WTC11 (cell line): ENCODE data around the gene CDC16. TPM values are rescaled to one million over a fixed set of nuclear protein-coding genes. Genes with fewer than 3 reads are reported as not detected.

Source experiments
- ATAC-seq: fragments of 200-7000 bp; cut with Tn5 transposase; 2 replicates; pipeline ENCODE4 v1.10.0; 2021; ENCODE audit warnings: mild to moderate bottlenecking, moderate library complexity
- CTCF ChIA-PET: fragments of 300-600 bp; sonication (Branson Sonifier 250); formaldehyde crosslinking; loops from one replicate; lab custom pipeline; 2021; ENCODE audit warnings: antibody characterized with exemption; lab: Charles Lee
- POLR2A ChIA-PET: fragments of 350-600 bp; sonication (Branson Sonifier 250); formaldehyde crosslinking; loops from one replicate; lab custom pipeline; 2021; ENCODE audit warnings: antibody characterized with exemption; lab: Charles Lee
- DNase-seq: peaks from one replicate; pipeline ENCODE4 v3.0.0; 2021; ENCODE audit warnings: low spot score
- H3K27ac Mint-ChIP-seq: 2 replicates; pipeline ENCODE4 v1.8.0; 2021; ENCODE audit warnings: mixed read lengths
- H3K27me3 Mint-ChIP-seq: 2 replicates; pipeline ENCODE4 v1.8.0; 2021; ENCODE audit warnings: low read depth, mild to moderate bottlenecking, moderate library complexity, mixed read lengths
- H3K36me3 Mint-ChIP-seq: 2 replicates; pipeline ENCODE4 v1.8.0; 2021; ENCODE audit warnings: mixed read lengths
- H3K4me1 Mint-ChIP-seq: 2 replicates; pipeline ENCODE4 v1.8.0; 2022; ENCODE audit warnings: mixed read lengths
- H3K4me3 Mint-ChIP-seq: 2 replicates; pipeline ENCODE4 v1.8.0; 2021; ENCODE audit warnings: mild to moderate bottlenecking, moderate library complexity, mixed read lengths
- H3K9me3 Mint-ChIP-seq: 2 replicates; pipeline ENCODE4 v1.8.0; 2021; ENCODE audit warnings: mixed read lengths
- AR ChIP-seq: fragments of 250-450 bp; sonication (Bioruptor Pico); IDR thresholded peaks from 2 replicates; pipeline ENCODE4 v1.9.0; 2021; ENCODE audit warnings: mild to moderate bottlenecking
- ATF2 ChIP-seq: sonication (generic); formaldehyde crosslinking; IDR thresholded peaks from 2 replicates; pipeline ENCODE4 v1.8.1; 2022; ENCODE audit warnings: low read depth, missing genetic modification reagents, borderline replicate concordance
- CDX4 ChIP-seq: fragments of 250-450 bp; sonication (Bioruptor Pico); IDR thresholded peaks from 2 replicates; pipeline ENCODE4 v1.9.0; 2021; ENCODE audit warnings: moderate library complexity, mild to moderate bottlenecking, inconsistent platforms, borderline replicate concordance
- ELF4 ChIP-seq: sonication (generic); formaldehyde crosslinking; IDR thresholded peaks from 2 replicates; pipeline ENCODE4 v1.8.1; 2022; ENCODE audit warnings: low read depth, mild to moderate bottlenecking, moderate library complexity, missing genetic modification reagents
- EMX1 ChIP-seq: fragments of 250-450 bp; sonication (Bioruptor Pico); IDR thresholded peaks from 2 replicates; pipeline ENCODE4 v1.8.0; 2021; ENCODE audit warnings: mild to moderate bottlenecking
- ESRRA ChIP-seq: sonication (generic); formaldehyde crosslinking; IDR thresholded peaks from 2 replicates; pipeline ENCODE4 v1.8.1; 2022; ENCODE audit warnings: mild to moderate bottlenecking, missing genetic modification reagents, borderline replicate concordance
- FOXP1 ChIP-seq: sonication (generic); formaldehyde crosslinking; IDR thresholded peaks from 2 replicates; pipeline ENCODE4 v1.8.0; 2022; ENCODE audit warnings: missing genetic modification reagents, mild to moderate bottlenecking, moderate library complexity, borderline replicate concordance
- HMGA2 ChIP-seq: fragments of 250-450 bp; sonication (Bioruptor Pico); IDR thresholded peaks from 2 replicates; pipeline ENCODE4 v1.4.0; 2021; ENCODE audit warnings: mild to moderate bottlenecking, moderate library complexity
- HMGXB4 ChIP-seq: sonication (generic); formaldehyde crosslinking; IDR thresholded peaks from 2 replicates; pipeline ENCODE4 v1.8.1; 2023; ENCODE audit warnings: mild to moderate bottlenecking, moderate library complexity, missing genetic modification reagents
- KAT7 ChIP-seq: sonication (generic); formaldehyde crosslinking; IDR thresholded peaks from 2 replicates; pipeline ENCODE4 v1.8.1; 2023; ENCODE audit warnings: missing genetic modification reagents, mild to moderate bottlenecking, borderline replicate concordance
- MLX ChIP-seq: sonication (generic); formaldehyde crosslinking; IDR thresholded peaks from 2 replicates; pipeline ENCODE4 v1.8.1; 2023; ENCODE audit warnings: mild to moderate bottlenecking, missing genetic modification reagents, moderate library complexity
- NFYB ChIP-seq: sonication (generic); formaldehyde crosslinking; conservative IDR thresholded peaks from 2 replicates; pipeline ENCODE4 v1.8.0; 2022; ENCODE audit warnings: low read depth, missing genetic modification reagents
- OVOL2 ChIP-seq: fragments of 250-450 bp; sonication (Bioruptor Pico); IDR thresholded peaks from 2 replicates; pipeline ENCODE4 v1.9.0; 2021; ENCODE audit warnings: mild to moderate bottlenecking, borderline replicate concordance
- RELA ChIP-seq: sonication (generic); formaldehyde crosslinking; IDR thresholded peaks from 2 replicates; pipeline ENCODE4 v1.8.1; 2022; ENCODE audit warnings: missing genetic modification reagents, mild to moderate bottlenecking, borderline replicate concordance
- TCF7 ChIP-seq: sonication (generic); formaldehyde crosslinking; IDR thresholded peaks from 2 replicates; pipeline ENCODE4 v1.8.0; 2022; ENCODE audit warnings: mild to moderate bottlenecking, low read depth, missing genetic modification reagents, moderate library complexity
- USF1 ChIP-seq: sonication (generic); formaldehyde crosslinking; IDR thresholded peaks from 2 replicates; pipeline ENCODE4 v1.8.0; 2022; ENCODE audit warnings: mild to moderate bottlenecking, missing genetic modification reagents
- ZBTB21 ChIP-seq: sonication (generic); formaldehyde crosslinking; IDR thresholded peaks from 2 replicates; pipeline ENCODE4 v1.8.1; 2023; ENCODE audit warnings: mild to moderate bottlenecking, missing genetic modification reagents, borderline replicate concordance
- ZNF263 ChIP-seq: sonication (generic); formaldehyde crosslinking; IDR thresholded peaks from 2 replicates; pipeline ENCODE4 v1.8.1; 2022; ENCODE audit warnings: low read depth, mild to moderate bottlenecking, moderate library complexity, missing genetic modification reagents
- ZSCAN18 ChIP-seq: fragments of 250-450 bp; sonication (Bioruptor Pico); IDR thresholded peaks from 2 replicates; pipeline ENCODE4 v2.1.2; 2022; ENCODE audit warnings: mild to moderate bottlenecking, moderate library complexity
- total RNA-seq: library from RNA; stranded (reverse); gene quantifications from 3 replicates; pipeline ENCODE4 v1.2.3, GENCODE V29; 2021

CDC16 gene
- total RNA-seq, 1 experiment from 2014 or later: 73.5 TPM

- TF ChIP-seq EMX1 (CRISPR knock-in tag) (no peak), ELF4 (CRISPR knock-in tag) (no peak), ZNF263 (CRISPR knock-in tag) (no peak), NFYB (CRISPR knock-in tag) (no peak), AR (CRISPR knock-in tag) (no peak), ZBTB21 (no peak), CDX4 (CRISPR knock-in tag) (no peak), HMGXB4 (CRISPR knock-in tag) (no peak), RELA (CRISPR knock-in tag) (no peak), ATF2 (CRISPR knock-in tag) (no peak), OVOL2 (CRISPR knock-in tag) (no peak), USF1 (CRISPR knock-in tag) (no peak), MLX (no peak)
- ChIA-PET CTCF (no interaction called here), POLR2A (no interaction called here)
- ATAC-seq (no peak), DNase-seq (no peak)
- no peaks in the 10 kb centered on the region for H3K9me3 Mint-ChIP-seq
- H3K27ac Mint-ChIP-seq: no peak overlapping the region
- H3K4me1 Mint-ChIP-seq: no peaks in the 10 kb centered on the region
- H3K27me3 Mint-ChIP-seq: no peaks in the 10 kb centered on the region
- no peak overlapping the region for H3K4me3 Mint-ChIP-seq
- peaks cover 58% of the 10 kb centered on the region for H3K36me3 Mint-ChIP-seq
Observed at GRCh38 chr13:114303700-114304327, 69.1 kb downstream of the CDC16 start.

- no peak overlapping the region for H3K27ac Mint-ChIP-seq
- H3K4me3 Mint-ChIP-seq: no peak overlapping the region
- ATAC-seq (no peak), DNase-seq (no peak)
- no peaks in the 10 kb centered on the region for H3K27me3 Mint-ChIP-seq
- ChIA-PET CTCF (no interaction called here), POLR2A (no interaction called here)
- no peaks in the 10 kb centered on the region for H3K9me3 Mint-ChIP-seq
- peaks cover 51% of the 10 kb centered on the region for H3K36me3 Mint-ChIP-seq
- H3K4me1 Mint-ChIP-seq: no peaks in the 10 kb centered on the region
- TF ChIP-seq ESRRA (CRISPR knock-in tag) (no peak), KAT7 (no peak), AR (CRISPR knock-in tag) (no peak), TCF7 (no peak), FOXP1 (CRISPR knock-in tag) (no peak), ZSCAN18 (CRISPR knock-in tag) (no peak), HMGA2 (CRISPR knock-in tag) (no peak)
Observed at GRCh38 chr13:114304346-114305034, 69.8 kb downstream of the CDC16 start.
